ENCODE results near the gene UROD. TPM values are rescaled to one million over a fixed set of nuclear protein-coding genes. Genes with fewer than 3 reads are reported as not detected.
"Not testable (repeated sequence)": the region's sequence is repeated elsewhere in the genome, so short reads cannot be mapped to it uniquely, and the experiment has no call there.

The UROD gene
- total RNA-seq, 6 experiments from 2014 or later, result 57.8 to 92.8 (median 71.2) TPM

DNA sequence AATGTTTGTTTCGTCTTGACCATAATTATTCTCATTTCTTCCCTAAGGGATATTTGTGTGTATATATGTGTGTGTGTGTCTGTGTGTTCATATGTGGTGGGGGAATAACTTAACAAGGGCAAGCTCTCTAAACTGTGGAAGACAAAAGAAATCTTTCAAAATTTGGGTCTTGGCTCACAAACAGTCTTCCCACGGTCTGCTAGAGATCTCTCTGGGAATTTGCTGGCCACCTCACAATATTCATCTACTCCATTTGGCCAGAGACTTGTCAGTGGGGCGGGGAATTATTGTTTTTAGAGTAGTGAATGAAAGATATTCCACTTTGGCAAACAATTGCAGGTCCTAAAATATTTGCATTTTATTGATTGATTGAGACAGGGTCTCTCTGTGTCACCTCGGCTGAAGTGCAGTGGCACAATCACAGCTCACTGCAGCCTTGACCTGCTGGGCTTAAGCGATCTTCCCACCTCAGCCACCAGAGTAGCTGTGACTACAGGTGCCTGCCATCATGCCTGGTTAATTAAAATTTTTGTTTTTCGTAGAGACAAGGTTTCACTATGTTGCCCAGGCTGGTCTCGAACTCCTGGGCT lies 17.6 kb upstream of the UROD start:
- Histone ChIP-seq H3K27ac (no peak overlapping the region), H3K27me3 (no peaks in the 10 kb centered on the region), H3K4me1 (no peaks in the 10 kb centered on the region), H3K36me3 (no peaks in the 10 kb centered on the region), H3K9me3 (no peaks in the 10 kb centered on the region), H3K4me3 (no peak overlapping the region)
- intact Hi-C loops (cut with DNase I), result no loop called here
- no peak for TF ChIP-seq POLR2A (IDR thresholded peaks at IDR 0.05)
- TF ChIP-seq, protein P1, sequence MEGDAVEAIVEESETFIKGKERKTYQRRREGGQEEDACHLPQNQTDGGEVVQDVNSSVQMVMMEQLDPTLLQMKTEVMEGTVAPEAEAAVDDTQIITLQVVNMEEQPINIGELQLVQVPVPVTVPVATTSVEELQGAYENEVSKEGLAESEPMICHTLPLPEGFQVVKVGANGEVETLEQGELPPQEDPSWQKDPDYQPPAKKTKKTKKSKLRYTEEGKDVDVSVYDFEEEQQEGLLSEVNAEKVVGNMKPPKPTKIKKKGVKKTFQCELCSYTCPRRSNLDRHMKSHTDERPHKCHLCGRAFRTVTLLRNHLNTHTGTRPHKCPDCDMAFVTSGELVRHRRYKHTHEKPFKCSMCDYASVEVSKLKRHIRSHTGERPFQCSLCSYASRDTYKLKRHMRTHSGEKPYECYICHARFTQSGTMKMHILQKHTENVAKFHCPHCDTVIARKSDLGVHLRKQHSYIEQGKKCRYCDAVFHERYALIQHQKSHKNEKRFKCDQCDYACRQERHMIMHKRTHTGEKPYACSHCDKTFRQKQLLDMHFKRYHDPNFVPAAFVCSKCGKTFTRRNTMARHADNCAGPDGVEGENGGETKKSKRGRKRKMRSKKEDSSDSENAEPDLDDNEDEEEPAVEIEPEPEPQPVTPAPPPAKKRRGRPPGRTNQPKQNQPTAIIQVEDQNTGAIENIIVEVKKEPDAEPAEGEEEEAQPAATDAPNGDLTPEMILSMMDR (IDR thresholded peaks at IDR 0.05), result no peak
- no peak for ATAC-seq
- 67% methylated on average over 7 of the region's 7 CpGs for WGBS (ENCODE audit: insufficient coverage, low coverage, low lambda C conversion rate, missing lambda C conversion rate)
- peak in 1 of 3 donors; percentile 28 for DNase-seq

DNA sequence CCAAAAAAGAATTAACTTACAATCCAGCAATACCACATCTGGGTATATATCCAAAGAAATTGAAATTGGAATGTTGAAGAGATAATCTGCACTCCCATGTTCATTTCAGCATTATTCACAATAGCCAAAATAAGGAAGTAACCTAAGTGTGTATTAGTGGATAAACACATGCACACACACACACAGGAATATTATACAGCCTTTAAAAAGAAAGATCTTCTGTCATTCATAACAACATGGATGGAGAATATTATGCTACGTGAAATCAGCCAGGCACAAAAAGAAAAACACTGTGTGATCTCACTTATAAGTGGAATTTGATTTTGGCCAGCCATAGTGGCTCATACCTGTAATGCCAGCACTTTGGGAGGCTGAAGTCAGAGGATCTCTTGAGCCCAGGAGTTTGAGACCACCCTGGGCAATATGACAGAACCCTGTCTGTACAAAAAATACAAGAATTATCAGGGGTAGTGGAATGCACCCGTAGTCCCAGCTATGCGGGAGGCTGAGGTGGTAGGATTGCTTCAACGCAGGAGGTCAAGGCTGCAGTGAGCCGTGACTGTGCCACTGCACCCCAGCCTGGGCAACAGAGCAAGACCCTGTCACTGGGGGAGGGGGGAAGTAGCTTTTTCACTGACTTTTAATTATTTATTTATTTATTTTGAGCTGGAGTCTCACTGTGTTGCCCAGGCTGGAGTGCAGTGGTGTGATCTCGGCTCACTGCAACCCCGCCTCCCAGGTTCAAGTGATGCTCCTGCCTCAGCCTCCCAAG lies 16.4 kb upstream of the UROD start:
- Histone ChIP-seq H3K27ac (no peak overlapping the region), H3K9me3 (no peaks in the 10 kb centered on the region), H3K4me1 (no peaks in the 10 kb centered on the region), H3K4me3 (no peak overlapping the region), H3K27me3 (no peaks in the 10 kb centered on the region), H3K36me3 (no peaks in the 10 kb centered on the region)
- ATAC-seq, result no peak
- WGBS (ENCODE audit: insufficient coverage, low coverage, low lambda C conversion rate, missing lambda C conversion rate), result 92% methylated on average over 6 of the region's 7 CpGs
- TF ChIP-seq, protein P1 (IDR thresholded peaks at IDR 0.05), result no peak
- no peak for TF ChIP-seq POLR2A (IDR thresholded peaks at IDR 0.05)
- intact Hi-C loops (cut with DNase I), result no loop called here
- peak in 1 of 3 donors; percentile 20 for DNase-seq

DNA sequence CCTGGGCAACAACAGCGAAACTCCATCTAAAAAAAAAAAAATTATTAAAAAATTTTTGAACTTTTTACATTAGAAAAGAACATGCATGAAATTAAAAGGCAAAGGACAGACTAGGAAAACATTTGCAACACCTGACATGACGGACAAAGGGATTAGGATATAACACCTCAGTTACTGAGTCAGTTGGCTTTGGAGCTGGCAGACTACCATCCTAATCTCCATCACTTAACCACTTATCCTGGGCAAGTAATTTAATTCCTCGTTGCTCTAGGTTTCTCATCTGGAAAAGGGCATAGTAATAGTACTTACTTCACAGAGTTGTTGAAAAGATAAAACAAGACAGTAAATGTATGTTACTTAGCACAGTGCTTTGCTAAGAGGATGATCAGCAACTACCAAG lies 12.8 kb upstream of the UROD start:
- TF ChIP-seq, protein P1 (IDR thresholded peaks at IDR 0.05), result no peak
- TF ChIP-seq POLR2A (IDR thresholded peaks at IDR 0.05), result no peak
- H3K4me3 ChIP-seq, result no peak overlapping the region
- peaks cover 0 to 2% (median 0%) of the 10 kb centered on the region in 4 donors for H3K4me1 ChIP-seq
- H3K9me3 ChIP-seq, result no peaks in the 10 kb centered on the region
- H3K27ac ChIP-seq, result no peak overlapping the region
- intact Hi-C loops (cut with DNase I), result no loop called here
- DNase-seq (no peak), ATAC-seq (no peak)
- peaks cover 0 to 23% (median 14%) of the 10 kb centered on the region in 4 donors for H3K36me3 ChIP-seq
- WGBS (ENCODE audit: insufficient coverage, low coverage, low lambda C conversion rate, missing lambda C conversion rate), result 78% methylated on average over 3 of the region's 3 CpGs
- no peaks in the 10 kb centered on the region for H3K27me3 ChIP-seq

DNA sequence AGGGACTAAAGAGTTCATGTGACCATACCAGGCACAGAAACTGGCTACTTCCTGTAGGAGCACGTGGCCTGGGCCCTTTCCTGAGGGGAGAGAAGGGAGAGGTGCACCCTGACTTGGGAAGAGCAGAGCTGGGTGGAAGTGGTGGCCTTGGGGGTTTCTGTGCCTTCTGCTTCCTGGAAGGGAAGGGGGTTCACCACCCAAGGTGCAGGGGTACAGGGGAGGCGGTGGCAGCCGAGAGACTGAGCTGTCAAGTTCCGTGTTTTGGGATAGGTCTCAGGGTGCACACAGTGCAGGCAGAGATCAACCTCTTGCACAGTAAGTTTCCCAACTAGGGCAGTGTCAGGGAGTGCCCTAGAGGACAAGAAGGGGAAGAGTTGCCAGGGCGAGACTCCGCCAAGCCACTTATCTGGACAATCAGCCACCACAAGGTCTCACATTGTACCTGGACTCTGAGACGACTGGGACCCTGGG lies 11.0 kb upstream of the UROD start:
- peaks cover 0 to 2% (median 0%) of the 10 kb centered on the region in 4 donors for H3K4me1 ChIP-seq
- WGBS (ENCODE audit: insufficient coverage, low coverage, low lambda C conversion rate, missing lambda C conversion rate), result 17% methylated on average over 1 of the region's 7 CpGs
- H3K27me3 ChIP-seq, result no peaks in the 10 kb centered on the region
- H3K36me3 ChIP-seq, result peaks cover 0 to 40% (median 24%) of the 10 kb centered on the region in 4 donors
- intact Hi-C loops (cut with DNase I), result no loop called here
- ATAC-seq (peak; percentile 69 to 87 (median 71)), DNase-seq (peak in 1 of 3 donors; percentile 56)
- no peak overlapping the region for H3K27ac ChIP-seq
- no peaks in the 10 kb centered on the region for H3K9me3 ChIP-seq
- H3K4me3 ChIP-seq, result no peak overlapping the region
- TF ChIP-seq, protein P1 (IDR thresholded peaks at IDR 0.05), result no peak
- TF ChIP-seq POLR2A (IDR thresholded peaks at IDR 0.05), result no peak

DNA sequence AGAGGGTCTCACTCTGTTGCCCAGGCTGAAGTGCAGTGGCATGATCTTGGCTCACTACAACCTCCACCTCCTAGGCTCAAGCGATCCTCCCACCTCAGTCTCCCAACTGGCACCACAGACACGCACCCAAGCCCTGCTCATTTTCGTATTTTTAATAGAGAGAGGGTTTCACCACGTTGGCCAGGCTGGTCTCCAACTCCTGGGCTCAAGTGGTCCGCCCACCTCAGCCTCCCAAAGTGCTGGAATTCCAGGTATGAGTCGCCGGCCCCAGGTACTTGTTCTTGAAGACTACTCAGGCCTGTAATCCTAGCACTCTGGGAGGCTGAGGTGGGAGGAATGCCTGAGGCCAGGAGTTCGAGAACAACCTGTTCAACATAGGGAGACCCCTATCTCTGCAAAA lies 10.5 kb upstream of the UROD start:
- ATAC-seq; H3K9me3 ChIP-seq; intact Hi-C loops (cut with DNase I); H3K4me3 ChIP-seq; H3K27me3 ChIP-seq; H3K4me1 ChIP-seq; H3K27ac ChIP-seq: not testable (repeated sequence)
- H3K36me3 ChIP-seq, result peaks cover 1 to 44% (median 27%) of the 10 kb centered on the region in 4 donors
- 86% methylated on average over 5 of the region's 8 CpGs for WGBS (ENCODE audit: insufficient coverage, low coverage, low lambda C conversion rate, missing lambda C conversion rate)
- DNase-seq, result peak in 1 of 3 donors; percentile 32

All from right lobe of liver (tissue), 6 donors.